ENCODE data around the gene AP5S1.
"Not testable (repeated sequence)": the region's sequence is repeated elsewhere in the genome, so short reads cannot be mapped to it uniquely, and the experiment has no call there.

The AP5S1 gene

DNA sequence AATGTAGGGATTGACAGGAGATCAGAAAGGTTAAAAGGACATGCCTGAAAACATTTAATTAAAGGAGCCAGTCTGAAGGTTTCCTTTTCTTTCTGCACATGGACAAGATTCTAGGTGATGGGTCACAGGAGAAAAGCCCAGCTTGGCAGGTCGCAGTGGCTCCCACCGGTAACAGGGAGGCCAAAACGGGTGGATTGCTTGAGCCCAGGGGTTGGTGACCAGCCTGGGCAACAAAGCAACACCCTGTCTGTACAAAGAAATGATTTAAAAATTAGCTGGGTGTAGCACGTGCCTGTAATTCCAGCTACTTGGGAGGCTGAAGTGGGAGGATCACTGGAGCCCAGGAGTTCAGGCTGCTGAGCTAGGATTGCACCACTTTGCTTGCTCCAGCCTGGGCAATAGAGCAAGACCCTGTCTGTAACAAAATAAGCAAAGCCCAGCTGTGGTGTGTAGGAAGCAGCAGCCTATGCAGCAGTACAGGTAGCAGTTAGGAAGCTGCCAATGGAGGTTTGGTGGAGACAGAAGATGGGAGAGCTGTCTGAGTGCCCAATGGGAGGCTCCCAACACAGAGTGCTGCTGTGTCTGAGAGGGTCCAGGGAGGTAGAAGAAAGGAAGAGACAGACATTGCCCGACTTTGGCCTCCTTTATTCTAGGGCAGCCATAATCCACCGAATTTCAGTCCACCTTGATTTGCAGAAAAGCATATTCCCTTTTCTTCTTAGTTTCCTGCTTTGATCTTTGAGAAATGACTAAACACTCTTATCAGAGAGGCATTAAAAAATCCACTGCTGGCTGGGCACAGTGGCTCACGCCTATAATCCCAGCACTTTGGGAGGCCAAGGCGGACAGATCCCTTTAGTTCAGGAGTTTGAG is 7.1 kb upstream of the AP5S1 start:
- no peak for DNase-seq

GRCh38 chr20:3813848-3814581 is 6.3 kb upstream of the AP5S1 start:
- DNase-seq: no peak

GRCh38 chr20:3814928-3815495 is 5.3 kb upstream of the AP5S1 start:
- no peak for DNase-seq

DNA sequence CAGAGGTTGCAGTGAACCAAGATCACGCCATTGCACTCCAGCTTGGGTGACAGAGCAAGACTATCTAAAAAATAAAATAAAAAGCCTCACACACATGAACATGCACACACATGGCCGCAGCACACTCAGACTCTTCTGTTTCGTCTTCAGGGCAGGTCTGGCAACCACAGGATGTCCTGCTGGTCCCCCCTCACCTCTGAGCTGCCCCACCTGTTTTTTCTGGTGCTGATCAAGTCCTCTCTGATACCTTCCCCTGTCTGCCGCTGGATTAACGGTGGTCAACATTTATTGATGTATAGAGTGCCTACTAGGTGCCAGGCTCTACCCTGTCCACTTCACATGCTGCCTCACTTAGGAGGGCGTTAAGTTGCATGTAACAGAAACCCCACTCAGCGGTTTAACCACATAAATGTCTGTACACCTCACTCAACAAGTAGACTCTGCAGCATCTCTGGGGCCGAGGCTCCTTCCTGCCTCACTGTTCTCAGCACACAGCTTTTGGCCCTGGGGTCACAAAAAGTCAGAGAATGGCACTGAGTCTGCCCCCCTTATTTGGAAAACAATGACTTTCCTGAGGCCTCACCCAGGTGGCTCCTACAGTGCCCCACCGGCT is 4.5 kb upstream of the AP5S1 start:
- DNase-seq: no peak

GRCh38 chr20:3818155-3819151 is 1.9 kb upstream of the AP5S1 start:
- DNase-seq: no peak

GRCh38 chr20:3819411-3820047 is 818 bp upstream of the AP5S1 start:
- DNase-seq: no peak

DNA sequence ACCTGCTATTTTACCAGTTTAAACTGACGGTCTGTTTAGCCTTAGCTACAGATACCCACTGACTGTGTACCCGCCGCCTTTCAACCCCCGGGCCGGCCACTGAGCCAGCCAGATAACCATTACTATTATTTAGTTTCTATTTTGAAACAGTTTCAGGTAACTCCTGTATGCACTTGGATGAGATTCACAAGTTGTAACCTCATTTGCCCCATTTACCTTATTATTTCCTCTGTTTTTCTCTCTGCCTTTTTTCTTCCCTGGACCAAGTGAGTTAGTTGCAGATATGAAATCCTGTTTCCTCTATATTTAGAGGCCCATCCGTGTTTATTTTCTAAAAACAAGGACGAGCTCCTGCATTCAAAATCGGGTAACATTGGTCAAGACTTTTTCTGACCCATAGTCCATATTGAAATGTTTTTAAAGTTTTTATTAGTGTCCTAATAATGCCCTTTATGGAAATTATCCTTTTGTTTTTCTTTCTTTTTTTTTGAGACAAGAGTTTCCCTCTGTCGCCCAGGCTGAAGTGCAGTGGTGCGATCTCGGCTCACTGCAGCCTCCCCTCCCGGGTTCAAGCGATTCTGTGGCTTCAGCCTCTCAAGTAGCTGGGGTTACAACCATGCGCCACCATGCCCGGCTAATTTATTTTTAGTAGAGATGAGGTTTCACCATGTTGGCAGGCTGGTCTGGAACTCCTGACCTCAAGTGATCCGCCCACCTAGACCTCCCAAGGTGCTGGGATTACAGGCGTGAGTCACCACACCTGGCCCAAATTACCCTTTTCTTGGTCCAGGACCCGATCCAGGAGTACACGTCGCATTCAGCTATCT is 767 bp downstream of the AP5S1 start:
- DNase-seq: no peak

DNA sequence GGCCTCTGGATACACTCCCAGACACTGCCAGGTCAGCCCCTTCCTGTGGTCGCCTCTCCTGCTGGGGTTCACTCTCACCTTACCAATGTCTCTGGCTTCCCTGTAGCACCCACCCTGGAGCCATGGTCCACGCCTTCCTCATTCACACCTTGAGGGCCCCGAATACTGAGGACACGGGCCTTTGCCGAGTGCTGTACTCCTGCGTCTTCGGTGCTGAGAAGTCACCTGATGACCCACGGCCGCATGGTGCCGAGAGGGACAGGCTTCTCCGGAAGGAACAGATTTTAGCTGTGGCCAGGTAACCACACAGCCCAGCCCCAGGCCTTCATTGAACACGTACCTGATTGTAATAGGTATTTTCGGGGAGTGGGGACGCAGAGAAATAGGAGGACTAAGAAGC is 1.6 kb downstream of the AP5S1 start:
- DNase-seq: no peak

GRCh38 chr20:3823881-3824280 is 3.5 kb downstream of the AP5S1 start:
- DNase-seq: no peak

GRCh38 chr20:3825526-3825925 is 5.2 kb downstream of the AP5S1 start:
- no peak for DNase-seq

- DNase-seq: no peak
These were observed 6.1 kb downstream of the AP5S1 start for GRCh38 chr20:3826420-3826819.

DNA sequence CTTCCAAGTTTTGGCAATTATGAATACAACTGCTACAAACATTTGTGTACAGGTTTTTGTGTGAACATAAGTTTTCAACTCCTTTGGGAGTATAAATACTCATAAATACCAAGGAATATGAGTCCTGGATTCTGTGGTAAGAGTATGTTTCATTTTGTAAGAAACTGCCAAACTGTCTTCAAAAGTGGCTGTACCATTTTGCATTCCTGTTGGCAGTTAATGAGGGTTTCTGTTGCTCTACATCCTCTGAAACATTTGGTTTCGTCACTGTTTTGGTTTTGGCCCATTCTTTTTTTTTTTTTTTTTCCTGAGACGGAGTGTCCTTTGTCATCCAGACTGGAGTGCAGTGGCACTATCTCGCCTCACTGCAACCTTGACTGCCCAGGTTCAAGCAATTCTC is 8.5 kb downstream of the AP5S1 start:
- no peak for DNase-seq

- DNase-seq: not testable (repeated sequence)
These were observed 9.5 kb downstream of the AP5S1 start for GRCh38 chr20:3829891-3830290.

DNA sequence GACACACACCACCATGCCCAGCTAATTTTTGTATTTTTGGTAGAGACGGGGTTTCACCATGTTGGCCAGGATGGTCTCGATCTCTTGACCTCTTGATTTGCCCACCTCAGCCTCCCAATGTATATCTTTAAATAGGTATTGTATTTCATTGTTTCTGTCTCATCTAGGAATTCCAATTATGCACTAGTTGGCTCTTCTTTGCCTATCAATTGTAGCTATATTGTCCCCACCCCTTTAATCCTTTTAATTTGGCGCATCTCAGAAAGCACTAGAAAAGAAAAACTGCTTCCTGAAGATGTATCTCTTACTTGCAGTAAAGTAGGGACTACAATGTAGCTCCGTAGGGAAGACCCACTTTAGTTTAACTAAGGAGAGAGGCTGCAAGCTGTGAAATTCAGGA is 15.8 kb downstream of the AP5S1 start:
- DNase-seq: no peak

GRCh38 chr20:3839328-3839727 is 19.0 kb downstream of the AP5S1 start:
- DNase-seq: no peak

- not testable (repeated sequence) for DNase-seq
These were observed 19.9 kb downstream of the AP5S1 start for GRCh38 chr20:3840201-3840600.

- no peak for DNase-seq
These were observed 22.1 kb downstream of the AP5S1 start for GRCh38 chr20:3842348-3842930.

DNA sequence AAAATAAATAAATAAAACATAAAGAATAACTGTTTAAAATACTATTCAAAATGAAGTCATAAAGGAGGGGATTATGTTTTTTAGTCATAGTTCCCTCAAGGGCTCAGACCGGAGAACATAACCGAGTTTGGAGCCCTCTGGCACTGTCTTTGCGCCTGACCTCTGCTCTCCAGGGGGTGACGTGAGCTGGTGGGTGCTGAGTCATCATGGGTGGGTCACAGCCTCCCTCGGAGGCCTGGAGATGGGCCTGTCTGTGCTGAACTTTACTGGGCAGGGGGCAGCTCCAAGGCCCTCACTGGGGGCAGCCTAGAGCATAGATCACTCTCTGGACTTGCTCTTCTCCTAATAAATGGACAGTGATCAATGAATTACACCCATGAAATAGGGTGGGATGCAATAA is 23.1 kb downstream of the AP5S1 start:
- DNase-seq: peak; percentile 18

GRCh38 chr20:3843990-3844619 is 23.8 kb downstream of the AP5S1 start:
- DNase-seq: not testable (repeated sequence)

GRCh38 chr20:3846378-3846739 is 26.0 kb downstream of the AP5S1 start:
- no peak for DNase-seq

All from GOT3 (cell line).